Left ventricle myocardium inferior (tissue), 1 donor: ENCODE results near the gene SOX2. TPM values are rescaled to one million over a fixed set of nuclear protein-coding genes. Genes with fewer than 3 reads are reported as not detected.

ENCODE experiments used
- DNase-seq: peaks from one replicate; pipeline ENCODE4 v3.0.0-alpha.2; 2020
- H3K27ac ChIP-seq: fragments of 200-600 bp; replicated peaks from 2 replicates; pipeline ENCODE4 v1.8.0; 2021
- H3K27me3 ChIP-seq: fragments of 200-600 bp; 2 replicates; pipeline ENCODE4 v1.8.0; 2021; ENCODE audit warnings: low read depth
- H3K36me3 ChIP-seq: fragments of 200-600 bp; 2 replicates; pipeline ENCODE4 v1.8.0; 2021
- H3K4me1 ChIP-seq: fragments of 200-600 bp; 2 replicates; pipeline ENCODE4 v1.8.0; 2021
- H3K4me3 ChIP-seq: fragments of 200-600 bp; 2 replicates; pipeline ENCODE4 v1.8.0; 2021; ENCODE audit warnings: mild to moderate bottlenecking, moderate library complexity
- H3K9me3 ChIP-seq: fragments of 200-600 bp; replicated peaks from 2 replicates; pipeline ENCODE4 v1.8.0; 2021
- CTCF ChIP-seq: fragments of 200-600 bp; IDR thresholded peaks from 2 replicates; pipeline ENCODE4 v1.8.0; 2021; ENCODE audit warnings: antibody characterized with exemption, mild to moderate bottlenecking, borderline replicate concordance
- intact Hi-C: fragments of 100-400 bp; cut with micrococcal nuclease; formaldehyde crosslinking; loops from one replicate; pipeline ENCODE4 v1.11.0; 2022
- total RNA-seq: library from RNA; stranded (reverse); fragmentation: NEBNext Ultra II Directional; extraction: Animal tissue kit (Norgen Biotek cat#: 25700); gene quantifications from one replicate; pipeline ENCODE4 v1.2.1, GENCODE V29; 2021
- donor health status: DM: no; HTN: yes; CAD: no; lungs with severe emphysema.

SOX2 gene
- total RNA-seq, 1 donor from 2014 or later: 0.16 TPM

- H3K27me3 ChIP-seq: peaks cover 100% of the 10 kb centered on the region
- intact Hi-C loops: no loop called here
- H3K4me3 ChIP-seq: no peak overlapping the region
- H3K4me1 ChIP-seq: no peaks in the 10 kb centered on the region
- no peak for TF ChIP-seq CTCF
- DNase-seq: no peak
- H3K36me3 ChIP-seq: no peaks in the 10 kb centered on the region
- H3K9me3 ChIP-seq: no peaks in the 10 kb centered on the region
- H3K27ac ChIP-seq: no peak overlapping the region
These were observed 6.6 kb downstream of the SOX2 start for GRCh38 chr3:181718369-181718768.

GRCh38 chr3:181718987-181719911 lies 7.5 kb downstream of the SOX2 start:
- peaks cover 100% of the 10 kb centered on the region for H3K27me3 ChIP-seq
- H3K27ac ChIP-seq: no peak overlapping the region
- no peaks in the 10 kb centered on the region for H3K36me3 ChIP-seq
- no peaks in the 10 kb centered on the region for H3K4me1 ChIP-seq
- H3K4me3 ChIP-seq: no peak overlapping the region
- DNase-seq: no peak
- no peak for TF ChIP-seq CTCF
- no peaks in the 10 kb centered on the region for H3K9me3 ChIP-seq
- intact Hi-C loops: no loop called here

- no peak for TF ChIP-seq CTCF
- peaks cover 4% of the 10 kb centered on the region for H3K4me1 ChIP-seq
- H3K36me3 ChIP-seq: no peaks in the 10 kb centered on the region
- no peaks in the 10 kb centered on the region for H3K9me3 ChIP-seq
- peaks cover 100% of the 10 kb centered on the region for H3K27me3 ChIP-seq
- no peak overlapping the region for H3K27ac ChIP-seq
- no peak for DNase-seq
- intact Hi-C loops: loop anchor here (10.0 kb wide), 1 partner anchor 915 kb away; no protein-coding TSS in a partner anchor
- no peak overlapping the region for H3K4me3 ChIP-seq
These were observed 8.4 kb downstream of the SOX2 start for GRCh38 chr3:181719991-181720680.

- no peak for TF ChIP-seq CTCF
- Histone ChIP-seq H3K4me3 (no peak overlapping the region), H3K9me3 (no peaks in the 10 kb centered on the region), H3K36me3 (no peaks in the 10 kb centered on the region), H3K4me1 (peaks cover 7% of the 10 kb centered on the region), H3K27me3 (peaks cover 100% of the 10 kb centered on the region), H3K27ac (no peak overlapping the region)
- DNase-seq: no peak
- intact Hi-C loops: loop anchor here (10.0 kb wide), 1 partner anchor 916 kb away; no protein-coding TSS in a partner anchor
These were observed 9.5 kb downstream of the SOX2 start for GRCh38 chr3:181721046-181721875.

GRCh38 chr3:181722156-181722555 lies 10.4 kb downstream of the SOX2 start:
- Histone ChIP-seq H3K4me1 (peaks cover 16% of the 10 kb centered on the region), H3K27ac (no peak overlapping the region), H3K4me3 (no peak overlapping the region), H3K36me3 (no peaks in the 10 kb centered on the region), H3K9me3 (no peaks in the 10 kb centered on the region), H3K27me3 (peaks cover 100% of the 10 kb centered on the region)
- intact Hi-C loops: loop anchor here (10.0 kb wide), 1 partner anchor 917 kb away; no protein-coding TSS in a partner anchor
- no peak for TF ChIP-seq CTCF
- no peak for DNase-seq
